GM18499 (cell line): ENCODE data around the gene RIC8B.
"Not testable (repeated sequence)": the region's sequence is repeated elsewhere in the genome, so short reads cannot be mapped to it uniquely, and the experiment has no call there.

Experiments used
- ATAC-seq: cut with Tn5 transposase; IDR thresholded peaks from one replicate; pipeline ENCODE4 v1.9.1; 2021; ENCODE audit warnings: moderate number of reproducible peaks; ENCODE audit not compliant: insufficient read depth, unreplicated experiment

Gene RIC8B

DNA sequence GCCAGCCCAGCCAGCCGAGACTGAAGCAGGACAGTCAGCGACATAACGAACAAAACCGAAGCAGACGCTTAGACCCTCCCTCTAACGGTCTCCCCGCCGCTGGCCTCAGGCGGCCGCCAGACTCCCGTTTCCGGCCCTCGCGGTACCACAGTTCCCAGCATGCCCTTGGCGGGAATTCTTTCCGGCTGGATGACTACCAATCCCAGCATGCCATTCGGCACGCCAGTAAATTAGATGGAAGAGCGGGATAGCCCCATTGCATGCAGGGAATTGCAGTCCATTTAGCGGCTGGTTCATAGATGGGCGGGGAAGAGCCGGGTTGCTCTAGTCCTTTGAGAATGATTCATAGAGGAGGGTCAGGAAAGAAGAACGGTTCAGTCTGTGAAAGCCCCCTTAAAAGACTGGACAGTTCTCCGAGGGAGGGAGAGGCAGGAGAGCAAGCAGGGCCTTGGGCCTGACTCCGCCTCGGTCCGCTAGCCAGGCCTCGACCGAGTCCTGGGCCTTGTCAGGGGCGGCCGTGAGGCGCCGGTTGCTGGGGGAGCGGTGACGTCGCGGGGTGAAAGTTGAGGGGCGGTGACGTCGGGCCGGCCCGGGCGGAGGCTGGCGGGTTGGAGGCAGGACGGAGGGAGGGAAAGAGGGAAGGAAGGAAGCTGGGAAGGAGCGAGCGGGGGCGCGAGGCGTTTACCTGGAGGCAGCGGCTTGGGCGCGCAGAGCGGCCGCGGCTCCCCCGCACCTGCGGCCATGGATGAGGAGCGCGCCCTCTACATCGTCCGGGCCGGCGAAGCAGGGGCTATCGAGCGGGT, at the start of gene RIC8B:
RIC8B (plus strand) TSS at position 678 of the 803 bp plus-strand sequence; CDS start at position 742, 64 bp downstream.
- peak; percentile 56 for ATAC-seq

DNA sequence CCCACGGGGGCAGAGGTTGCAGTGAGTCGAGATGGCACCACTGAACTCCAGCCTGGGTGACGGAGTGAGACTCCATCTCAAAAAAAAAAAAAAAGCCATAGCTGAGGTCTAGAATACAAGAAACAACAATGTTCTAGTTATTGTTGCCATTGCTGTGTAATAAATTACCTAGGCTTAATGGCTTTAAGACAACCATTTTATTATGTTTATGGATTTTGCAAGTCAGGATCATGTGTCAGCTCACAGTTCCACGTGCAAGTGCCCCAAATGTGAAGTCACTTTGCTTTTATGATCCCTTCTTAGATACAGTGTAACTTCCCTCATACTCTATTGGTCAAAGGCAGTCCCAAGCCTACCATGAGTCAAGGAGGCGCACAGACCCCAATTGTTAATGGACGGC, 49.5 kb upstream of the RIC8B start:
- ATAC-seq: no peak

GRCh38 chr12:106726603-106727202, 47.8 kb upstream of the RIC8B start:
- ATAC-seq: not testable (repeated sequence)

DNA sequence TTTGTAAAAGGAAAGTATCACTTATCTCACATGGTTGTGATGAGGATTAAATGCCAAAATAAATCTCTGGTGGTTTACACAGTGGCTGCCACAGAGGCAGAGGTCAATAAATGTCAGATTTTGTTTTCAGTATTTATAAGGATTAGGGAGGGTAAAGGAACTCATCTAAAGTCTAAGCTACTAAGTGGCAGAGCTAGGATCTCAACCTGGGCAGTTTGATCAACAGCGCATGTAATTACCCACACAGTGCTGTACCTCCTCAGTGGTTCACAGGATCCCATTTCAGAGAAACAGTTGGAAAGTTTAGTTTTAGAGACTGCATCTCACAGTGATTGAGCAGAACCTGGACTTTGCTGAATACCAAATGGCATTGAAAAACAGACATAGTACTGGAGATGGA, 44.9 kb upstream of the RIC8B start:
- ATAC-seq: no peak

DNA sequence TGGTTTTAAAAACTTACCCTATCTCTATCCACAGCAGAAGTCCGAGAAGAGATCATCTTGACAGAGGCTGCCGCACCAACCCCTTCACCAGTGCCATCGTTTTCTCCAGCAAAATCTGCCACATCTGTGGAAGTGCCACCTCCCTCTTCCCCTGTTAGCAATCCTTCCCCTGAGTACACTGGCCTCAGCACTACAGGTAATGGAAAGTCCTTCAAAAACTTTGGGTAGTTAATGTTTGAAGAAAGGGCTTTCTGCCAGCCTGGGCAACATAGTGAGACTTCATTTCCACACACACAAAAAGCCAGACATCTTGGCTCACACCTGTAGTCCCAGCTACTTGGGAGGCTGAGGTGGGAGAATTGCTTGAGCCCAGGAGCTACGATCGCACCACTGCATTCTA, 41.6 kb upstream of the RIC8B start:
- no peak for ATAC-seq

GRCh38 chr12:106733660-106734059, 40.8 kb upstream of the RIC8B start:
- ATAC-seq: no peak

DNA sequence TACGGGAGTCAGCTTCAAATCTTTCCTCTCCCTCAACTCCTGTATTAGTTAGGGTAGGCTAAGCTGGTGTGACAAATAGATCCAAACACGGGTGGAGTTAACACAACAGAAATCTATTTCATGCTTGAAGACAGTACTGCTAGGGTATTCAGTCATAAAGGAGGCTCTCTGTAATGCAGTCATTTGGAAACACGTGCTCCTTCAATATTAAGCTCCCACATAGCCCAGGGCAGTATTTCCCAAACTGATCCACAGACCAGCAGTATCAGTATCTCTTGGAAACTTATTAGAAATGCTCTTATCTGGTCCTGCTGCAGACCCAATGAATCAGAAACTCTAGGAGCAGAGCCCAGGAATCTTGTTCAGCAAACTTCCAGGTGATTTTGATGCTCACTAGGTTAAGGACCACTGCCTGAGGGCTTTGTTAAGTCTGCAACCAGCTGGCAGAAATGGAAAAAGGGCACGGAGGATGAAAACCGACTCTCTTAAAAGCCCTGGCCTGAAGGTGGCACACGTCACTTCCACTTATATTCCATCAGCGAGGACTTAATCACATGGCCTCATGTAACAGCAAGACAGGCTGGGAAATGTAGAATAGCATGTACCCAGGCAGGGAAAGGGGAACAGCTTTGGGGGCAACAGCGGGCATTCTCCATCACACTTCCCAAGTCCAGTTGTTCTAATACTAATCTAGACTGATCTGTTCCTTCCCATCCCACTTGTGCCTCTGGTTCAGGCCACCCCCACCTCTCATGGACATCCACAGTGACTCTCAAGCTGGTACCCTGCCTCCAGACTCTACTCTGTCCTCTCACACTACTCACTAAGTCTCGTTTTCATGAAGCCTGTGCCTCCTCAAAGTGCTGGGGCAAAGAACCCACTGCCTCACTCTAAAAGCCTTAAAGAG, 38.2 kb upstream of the RIC8B start:
- no peak for ATAC-seq

DNA sequence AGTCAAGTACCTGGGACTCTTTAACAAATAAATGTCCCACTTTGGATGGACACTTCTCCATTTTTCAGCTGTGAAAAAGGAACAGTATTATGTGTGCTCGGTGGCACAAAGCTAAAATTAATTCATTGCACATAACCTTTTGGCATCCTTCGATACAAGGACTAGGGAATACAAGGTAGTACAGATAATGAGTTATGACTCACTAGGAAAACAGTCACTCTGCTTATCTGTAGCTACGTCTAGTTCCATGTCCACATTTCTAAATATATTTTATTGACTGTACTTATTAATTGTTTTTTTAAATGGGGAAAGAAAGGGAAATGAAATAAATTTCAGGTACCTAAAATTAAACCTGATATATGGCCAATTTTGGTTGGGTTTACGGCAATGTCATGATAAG, 35.2 kb upstream of the RIC8B start:
- ATAC-seq: no peak

- ATAC-seq: no peak
Measured at GRCh38 chr12:106739815-106740530, 34.5 kb upstream of the RIC8B start.

GRCh38 chr12:106740818-106741217, 33.7 kb upstream of the RIC8B start:
- no peak for ATAC-seq

- ATAC-seq: no peak
Measured at GRCh38 chr12:106741247-106741646, 33.2 kb upstream of the RIC8B start.

DNA sequence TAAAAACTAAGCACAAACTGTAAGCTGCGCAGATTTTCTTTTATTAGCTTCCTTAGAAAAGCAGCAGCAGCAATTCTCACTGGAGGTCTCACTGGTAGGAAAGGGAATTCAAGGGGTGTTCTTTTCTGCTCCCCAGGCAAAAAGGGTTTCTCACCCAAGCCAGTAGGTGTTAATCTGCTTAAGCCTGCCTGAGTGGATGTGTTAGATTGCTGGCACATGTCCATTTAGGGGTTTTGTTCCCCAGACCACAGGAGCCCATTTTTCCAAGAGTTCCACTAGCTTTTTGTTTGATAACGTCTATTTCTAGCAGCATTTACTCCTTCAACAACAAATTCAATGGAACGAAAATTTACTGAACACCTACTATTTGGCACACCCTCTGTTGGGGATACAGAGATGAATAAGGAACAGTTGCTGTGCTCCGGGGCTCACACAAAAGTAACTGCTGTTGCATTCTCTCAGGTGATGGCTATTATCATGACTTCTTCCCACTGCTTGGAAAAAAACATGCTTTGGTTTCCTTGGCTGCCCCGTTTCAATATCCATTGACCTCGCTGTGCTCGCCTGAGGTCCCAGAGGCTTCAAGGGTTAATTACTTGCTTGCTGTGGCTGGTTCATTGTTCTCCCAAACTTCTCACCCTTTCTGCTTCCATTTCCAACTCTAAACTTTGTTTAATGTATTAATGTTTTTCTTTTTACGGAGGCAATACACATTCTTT, 31.1 kb upstream of the RIC8B start:
- ATAC-seq: no peak

GRCh38 chr12:106744600-106744999, 29.9 kb upstream of the RIC8B start:
- ATAC-seq: no peak

DNA sequence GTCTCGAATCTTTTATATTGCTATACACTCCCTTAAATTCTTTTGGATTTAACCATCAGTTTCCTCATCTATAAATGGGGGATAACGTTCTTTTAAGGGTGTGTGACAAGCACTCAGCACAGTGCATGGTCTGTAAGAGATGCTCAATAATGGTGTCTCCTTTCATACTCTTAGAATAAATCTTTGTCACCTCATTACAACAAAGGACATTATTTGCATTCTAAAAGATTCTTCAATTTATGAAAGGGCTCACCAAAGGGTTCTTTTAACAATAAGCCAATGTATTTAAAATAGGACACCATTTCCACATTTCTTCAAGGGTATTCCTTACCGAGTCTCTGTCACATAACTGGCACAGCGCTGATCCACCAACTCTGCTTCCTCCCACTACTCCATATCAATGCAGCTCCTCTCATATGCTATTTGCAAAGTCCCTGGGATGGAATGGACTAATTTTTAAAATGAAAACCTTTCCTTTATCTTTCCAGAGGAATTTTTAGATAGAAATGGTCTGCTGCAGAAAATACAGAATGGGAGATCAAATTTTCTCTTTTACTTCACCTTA, 29.2 kb upstream of the RIC8B start:
- no peak for ATAC-seq

DNA sequence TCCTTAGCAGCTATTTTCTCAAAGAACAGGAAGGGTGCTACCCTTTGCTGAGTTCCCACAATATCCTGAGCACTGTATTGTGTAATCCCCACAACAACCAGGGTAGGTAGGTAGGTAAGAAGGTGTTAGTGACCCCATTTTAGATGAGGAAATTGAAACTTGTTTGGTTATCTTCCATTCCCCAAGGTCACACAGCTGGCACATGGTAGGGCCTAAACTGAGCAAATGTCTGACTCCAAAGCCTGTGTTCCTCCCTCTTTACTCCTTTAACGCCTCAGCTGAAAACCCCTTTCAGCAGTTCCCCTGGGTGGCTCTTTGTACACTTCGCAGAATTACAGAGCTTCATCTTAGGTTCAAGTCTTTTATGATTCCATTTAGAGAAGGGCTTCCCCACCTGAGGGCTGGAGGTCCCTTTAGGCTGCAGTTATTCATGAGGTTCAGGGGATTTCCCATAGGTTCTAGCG, 26.5 kb upstream of the RIC8B start:
- ATAC-seq: no peak

GRCh38 chr12:106750524-106750923, 24.0 kb upstream of the RIC8B start:
- ATAC-seq: no peak

DNA sequence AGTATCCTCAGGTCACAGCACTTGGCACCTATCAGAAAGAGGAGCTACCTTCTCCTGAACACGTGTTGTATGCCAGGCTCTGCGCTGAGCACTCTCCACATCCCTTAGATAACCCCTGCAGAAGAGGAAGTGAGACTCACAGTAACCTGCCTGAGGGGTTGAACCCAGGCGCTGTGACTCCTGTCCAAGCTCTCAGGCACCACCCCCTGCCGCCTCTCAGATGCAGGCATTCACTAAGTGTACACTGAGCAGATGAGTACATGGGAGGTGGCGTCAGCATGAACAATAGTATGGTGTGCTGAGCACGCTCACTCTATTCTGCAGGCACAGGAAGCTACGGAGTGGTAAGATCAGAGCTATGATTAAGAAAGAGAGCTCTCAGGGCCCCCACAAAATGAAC, 21.0 kb upstream of the RIC8B start:
- ATAC-seq: peak; percentile 90

- no peak for ATAC-seq
Measured at GRCh38 chr12:106754331-106754730, 20.2 kb upstream of the RIC8B start.

- ATAC-seq: no peak
Measured at GRCh38 chr12:106757623-106758348, 16.7 kb upstream of the RIC8B start.
